Stomach (tissue), 9 donors: ENCODE measurements around the gene SGK1. TPM values are rescaled to one million over a fixed set of nuclear protein-coding genes. Genes with fewer than 3 reads are reported as not detected.

Experiments
- DNase-seq, 2 donors: peaks; one replicate each; pipeline versions ENCODE4 v3.0.0 to v3.0.0-alpha.2; 2013 to 2019
- H3K27ac ChIP-seq, 5 donors: fragments of 200-600 bp in 4 of 5; sonication (generic) in 4 of 5; one replicate each; pipeline ENCODE4 v1.5.1; 2013 to 2019; ENCODE audit warnings: mild to moderate bottlenecking in 1 of 5, moderate library complexity in 1 of 5
- H3K27me3 ChIP-seq, 3 donors: fragments of 200-600 bp; sonication (generic); one replicate each; pipeline ENCODE4 v1.5.1; 2017 to 2019; ENCODE audit warnings: mixed run types in 1 of 3
- H3K36me3 ChIP-seq, 4 donors: fragments of 200-600 bp; sonication (generic); 1 replicate in 3 of 4; 2 replicates in 1 of 4; pipeline ENCODE4 v1.5.1; 2016 to 2019
- H3K4me1 ChIP-seq, 4 donors: fragments of 200-600 bp; sonication (generic); one replicate each; pipeline ENCODE4 v1.5.1; 2016 to 2019
- H3K4me3 ChIP-seq, 4 donors: fragments of 200-600 bp; sonication (generic) in 3 of 4; one replicate each; pipeline ENCODE4 v1.5.1; 2016 to 2019; ENCODE audit warnings: mild to moderate bottlenecking in 1 of 4
- H3K9me3 ChIP-seq, 4 donors: fragments of 200-600 bp; sonication (generic); one replicate each; pipeline ENCODE4 v1.5.1; 2016 to 2019
- CTCF ChIP-seq, 7 experiments: fragments of 450-650 bp in 4 of 7; fragments of 200-600 bp in 3 of 7; sonication (generic) in 3 of 7; IDR thresholded peaks; one replicate each; pipeline ENCODE4 v1.5.1; 2016 to 2019; ENCODE audit warnings: antibody characterized with exemption in 7 of 7, control low read depth in 2 of 7, mild to moderate bottlenecking in 1 of 7
- EP300 ChIP-seq: sonication (generic); formaldehyde crosslinking; IDR thresholded peaks from one replicate; pipeline ENCODE4 v1.6.1; 2017; ENCODE audit warnings: antibody characterized with exemption
- POLR2A ChIP-seq, 4 donors: fragments of 450-650 bp; IDR thresholded peaks; one replicate each; pipeline ENCODE4 v1.6.1; 2016; ENCODE audit warnings: antibody characterized with exemption in 4 of 4, control low read depth in 2 of 4, mild to moderate bottlenecking in 1 of 4, moderate library complexity in 1 of 4
- POLR2AphosphoS5 ChIP-seq, 3 donors: sonication (generic); formaldehyde crosslinking; IDR thresholded peaks; one replicate each; pipeline ENCODE4 v1.6.1; 2016; ENCODE audit warnings: antibody characterized with exemption in 3 of 3
- WGBS, 5 donors: extraction: QIAGEN DNeasy Blood & Tissue Kit in 3 of 5; methylation state at CpG; one replicate each; pipeline versions ENCODE4 v1.1.5 to v1.1.7; 2013 to 2018; 5-methylcytosine and 5-hydroxymethylcytosine counted together
- intact Hi-C: fragments of 100-400 bp; cut with DNase I; formaldehyde crosslinking; loops from one replicate; pipeline ENCODE4 v1.15.1; 2023; ENCODE audit warnings: low total_unique reads
- polyA plus RNA-seq, 3 donors: library from polyadenylated mRNA; stranded (reverse); fragments of 200-250 nt; gene quantifications; one replicate each; pipeline ENCODE4 v1.2.3, GENCODE V29; 2013
- total RNA-seq, 5 donors: library from RNA; depleted of rRNA; stranded (reverse); fragments of >200 nt; gene quantifications; one replicate each; pipeline versions ENCODE4 v1.1.0 to v1.2.3, GENCODE V29; 2014 to 2016
- donor health status: healthy with polysubstance abuse.
- donor health status: Bipolar disorder and iron deficiency.
- donor health status: healthy.

Gene SGK1
- total and polyA plus RNA-seq, 8 donors, result 72.3 to 347 (median 154) TPM

- intact Hi-C loops, result no loop called here
- DNase-seq, result no peak
- no peaks in the 10 kb centered on the region for H3K36me3 ChIP-seq
- no peak overlapping the region for H3K27ac ChIP-seq
- H3K27me3 ChIP-seq, result no peaks in the 10 kb centered on the region
- no peak overlapping the region for H3K4me3 ChIP-seq
- TF ChIP-seq EP300, result no peak
- no peak for TF ChIP-seq POLR2A (IDR thresholded peaks at IDR 0.05)
- no peak for TF ChIP-seq CTCF (IDR thresholded peaks at IDR 0.05)
- TF ChIP-seq POLR2AphosphoS5 (IDR thresholded peaks at IDR 0.05), result no peak
- whole genome bisulfite sequencing, 5 donors, result 70 to 87% (median 80%) methylated on average over 6 of the region's 6 CpGs
- H3K4me1 ChIP-seq, result peaks cover 0 to 4% (median 0%) of the 10 kb centered on the region in 4 donors
- no peaks in the 10 kb centered on the region for H3K9me3 ChIP-seq
Measured at GRCh38 chr6:134343066-134343465, 25.2 kb upstream of the SGK1 start.

- no peak for TF ChIP-seq CTCF (IDR thresholded peaks at IDR 0.05)
- no peak for TF ChIP-seq POLR2A (IDR thresholded peaks at IDR 0.05)
- TF ChIP-seq EP300, result no peak
- no peak for TF ChIP-seq POLR2AphosphoS5 (IDR thresholded peaks at IDR 0.05)
- H3K4me3 ChIP-seq, result no peak overlapping the region
- DNase-seq, result no peak
- H3K36me3 ChIP-seq, result no peaks in the 10 kb centered on the region
- H3K9me3 ChIP-seq, result no peaks in the 10 kb centered on the region
- peaks cover 0 to 4% (median 0%) of the 10 kb centered on the region in 4 donors for H3K4me1 ChIP-seq
- H3K27me3 ChIP-seq, result no peaks in the 10 kb centered on the region
- 82 to 88% (median 87%) methylated on average over 10 of the region's 10 CpGs for WGBS, 5 donors
- intact Hi-C loops, result no loop called here
- H3K27ac ChIP-seq, result no peak overlapping the region
Measured at GRCh38 chr6:134341999-134342567, 24.2 kb upstream of the SGK1 start.

- no peak overlapping the region for H3K27ac ChIP-seq
- 85 to 91% (median 90%) methylated on average over 6 of the region's 6 CpGs for WGBS, 5 donors
- H3K4me1 ChIP-seq, result no peaks in the 10 kb centered on the region
- H3K36me3 ChIP-seq, result no peaks in the 10 kb centered on the region
- no peak for DNase-seq
- no peak for TF ChIP-seq EP300
- TF ChIP-seq POLR2AphosphoS5 (IDR thresholded peaks at IDR 0.05), result no peak
- intact Hi-C loops, result no loop called here
- H3K27me3 ChIP-seq, result no peaks in the 10 kb centered on the region
- H3K9me3 ChIP-seq, result no peaks in the 10 kb centered on the region
- H3K4me3 ChIP-seq, result no peak overlapping the region
Measured at GRCh38 chr6:134340179-134340975, 22.5 kb upstream of the SGK1 start.

GRCh38 chr6:134339216-134339615, 21.3 kb upstream of the SGK1 start:
- no peaks in the 10 kb centered on the region for H3K9me3 ChIP-seq
- intact Hi-C loops, result no loop called here
- no peaks in the 10 kb centered on the region for H3K4me1 ChIP-seq
- H3K36me3 ChIP-seq, result no peaks in the 10 kb centered on the region
- no peak overlapping the region for H3K4me3 ChIP-seq
- TF ChIP-seq POLR2A (IDR thresholded peaks at IDR 0.05) (no peak), POLR2AphosphoS5 (IDR thresholded peaks at IDR 0.05) (no peak), CTCF (IDR thresholded peaks at IDR 0.05) (no peak), EP300 (no peak)
- no peak overlapping the region for H3K27ac ChIP-seq
- H3K27me3 ChIP-seq, result no peaks in the 10 kb centered on the region
- no peak for DNase-seq

GRCh38 chr6:134331256-134331655, 13.3 kb upstream of the SGK1 start:
- Histone ChIP-seq H3K4me3 (no peak overlapping the region), H3K9me3 (peaks cover 0 to under 1% (median 0%) of the 10 kb centered on the region in 4 donors), H3K4me1 (peaks cover 0 to 5% (median 0%) of the 10 kb centered on the region in 4 donors), H3K36me3 (no peaks in the 10 kb centered on the region), H3K27ac (no peak overlapping the region), H3K27me3 (no peaks in the 10 kb centered on the region)
- intact Hi-C loops, result no loop called here
- WGBS, 5 donors, result 93 to 98% (median 94%) methylated on average over 2 of the region's 2 CpGs
- no peak for TF ChIP-seq EP300
- no peak for TF ChIP-seq POLR2AphosphoS5 (IDR thresholded peaks at IDR 0.05)
- TF ChIP-seq POLR2A (IDR thresholded peaks at IDR 0.05), result no peak
- no peak for TF ChIP-seq CTCF (IDR thresholded peaks at IDR 0.05)
- DNase-seq, result no peak
